ENCODE data around the gene MIXL1.

- no peak for TF ChIP-seq CTCF (IDR thresholded peaks at IDR 0.05 in 2 of 3, conservative IDR thresholded peaks at IDR 0.05 in 1 of 3; ENCODE audit: borderline replicate concordance in 1 of 3, insufficient read depth in 1 of 3, low read depth in 2 of 3, low read length in 2 of 3)
- TF ChIP-seq MAX (IDR thresholded peaks at IDR 0.05), result no peak
- no peak for TF ChIP-seq POLR2A (IDR thresholded peaks at IDR 0.05; ENCODE audit: borderline replicate concordance, extremely low read depth, insufficient read depth, insufficient read length)
- no peak for TF ChIP-seq FOSL1 (IDR thresholded peaks at IDR 0.05; ENCODE audit: low read depth)
- TF ChIP-seq ATF3 (IDR thresholded peaks at IDR 0.05), result no peak
Measured at GRCh38 chr1:226248091-226248490, 24.6 kb downstream of the MIXL1 start.

Data from HCT116 (cell line).